Skin of body (tissue), 2 donors: ENCODE measurements around the gene CPSF4L. TPM values are rescaled to one million over a fixed set of nuclear protein-coding genes. Genes with fewer than 3 reads are reported as not detected.
"Not testable (repeated sequence)": the region's sequence is repeated elsewhere in the genome, so short reads cannot be mapped to it uniquely, and the experiment has no call there.

Experiments used
- DNase-seq: peaks from one replicate; lab custom pipeline; 2025; lab: John Stamatoyannopoulos, UW
- total RNA-seq: library from RNA; depleted of rRNA; stranded (reverse); fragments of >200 nt; gene quantifications from one replicate; pipeline ENCODE4 v1.2.3, GENCODE V29; 2014

CPSF4L gene
- total RNA-seq, 1 donor from 2014 or later, result not detected

- DNase-seq, result no peak
Observed at GRCh38 chr17:73268582-73269328, 7.1 kb upstream of the CPSF4L start.

DNA sequence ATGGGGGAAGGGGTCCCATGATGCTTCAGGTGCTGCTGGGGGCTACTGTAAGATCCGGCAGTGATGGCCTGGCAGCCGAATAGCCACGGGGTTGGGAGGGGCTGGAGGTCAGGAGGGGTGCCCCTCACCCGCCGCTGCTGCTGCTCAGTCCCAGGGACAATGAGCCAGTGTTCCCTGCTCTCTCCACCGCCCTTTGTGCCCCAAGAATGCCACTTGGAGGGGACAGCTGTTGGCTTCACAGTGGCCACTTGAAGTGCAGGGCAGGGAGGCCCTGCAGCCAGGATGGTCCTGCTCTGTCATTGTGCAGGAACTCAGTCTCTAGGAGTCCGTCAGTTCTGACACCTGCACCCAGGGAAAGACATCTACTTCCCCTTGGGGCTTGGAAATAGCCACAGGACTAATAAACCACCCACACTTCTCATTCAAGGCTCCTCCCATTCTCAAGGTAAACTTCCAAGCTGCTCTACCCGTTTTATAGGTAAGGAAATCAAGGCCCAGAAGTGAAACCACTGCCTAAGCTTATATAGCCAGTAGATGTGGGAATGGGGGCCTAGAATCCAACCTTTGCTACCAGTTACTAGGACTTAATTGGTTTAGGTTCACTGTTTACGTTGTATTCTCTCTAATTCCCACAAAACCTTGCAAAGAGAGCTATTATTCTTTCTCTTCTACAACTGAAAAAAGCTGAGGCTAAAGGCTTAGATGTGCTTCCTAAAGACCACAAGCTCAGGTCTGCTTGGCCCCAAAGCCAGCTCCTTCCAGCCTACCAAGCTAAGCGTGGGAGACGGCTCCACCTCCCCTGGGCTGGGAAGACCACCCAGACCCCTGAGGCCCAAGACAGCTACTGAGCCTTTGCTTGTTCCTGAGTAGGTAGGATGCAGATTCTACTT, 6.2 kb upstream of the CPSF4L start:
- no peak for DNase-seq

GRCh38 chr17:73266796-73267195, 5.1 kb upstream of the CPSF4L start:
- no peak for DNase-seq

DNA sequence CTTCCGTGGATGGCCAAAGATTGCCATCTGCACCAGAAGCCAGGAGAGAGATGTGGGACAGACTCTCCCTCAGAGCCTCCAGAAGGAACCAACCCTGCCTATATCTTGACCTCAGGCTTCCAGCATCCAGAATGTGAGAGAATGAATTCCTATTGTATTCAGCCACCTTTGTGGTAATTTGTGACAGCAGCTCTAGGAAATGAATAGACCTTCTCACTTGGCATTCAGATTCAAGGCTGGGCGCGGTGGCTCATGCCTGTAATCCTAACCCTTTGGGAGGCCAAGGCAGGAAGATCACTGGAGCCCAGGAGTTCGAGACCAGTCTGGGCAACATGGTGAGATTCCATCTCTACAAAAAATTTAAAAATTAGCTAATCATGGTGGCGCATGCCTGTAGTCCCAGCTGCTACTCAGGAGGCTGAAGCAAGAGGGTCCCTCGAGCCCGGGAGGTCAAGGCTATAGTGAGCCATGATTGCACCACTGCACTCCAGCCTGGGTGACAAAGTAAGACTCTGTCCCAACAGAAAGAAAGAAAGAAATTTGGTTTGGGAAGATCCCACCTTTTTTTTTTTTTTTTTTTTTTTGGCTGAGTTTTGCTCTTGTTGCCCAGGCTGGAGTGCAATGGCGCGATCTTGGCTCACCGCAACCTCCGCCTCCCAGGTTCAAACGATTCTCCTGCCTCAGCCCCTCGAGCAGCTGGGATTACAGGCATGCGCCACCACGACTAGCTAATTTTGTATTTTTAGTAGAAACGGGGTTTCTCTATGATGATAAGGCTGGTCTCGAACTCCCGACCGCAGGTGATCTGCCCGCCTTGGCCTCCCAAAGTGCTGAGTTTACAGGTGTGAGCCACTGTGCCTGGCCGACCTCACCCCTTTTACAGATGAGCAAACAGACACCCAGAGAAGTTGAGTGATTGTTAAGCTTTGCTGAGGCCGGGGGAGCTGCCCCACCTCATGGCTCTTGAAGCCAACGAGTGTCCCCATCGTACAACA, 4.3 kb upstream of the CPSF4L start:
- DNase-seq, result no peak

DNA sequence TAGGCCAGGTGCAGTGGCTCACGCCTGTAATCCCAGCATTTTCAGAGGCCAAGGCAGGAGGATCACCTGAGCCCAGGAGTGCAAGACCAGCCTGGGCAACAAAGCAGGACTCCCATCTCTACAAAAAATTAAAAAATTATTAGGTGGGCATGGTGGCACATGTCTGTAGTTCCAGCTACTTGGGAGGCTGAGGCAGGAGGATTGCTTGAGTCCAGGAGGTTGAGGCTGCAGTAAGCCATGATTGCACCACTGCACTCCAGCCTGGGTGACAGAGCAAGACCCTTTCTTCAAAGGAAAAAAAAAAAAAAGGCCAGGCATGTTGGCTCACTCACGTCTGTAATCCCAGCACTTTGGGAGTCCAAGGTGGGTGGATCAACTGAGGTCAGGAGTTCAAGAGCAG, 2.8 kb upstream of the CPSF4L start:
- not testable (repeated sequence) for DNase-seq

DNA sequence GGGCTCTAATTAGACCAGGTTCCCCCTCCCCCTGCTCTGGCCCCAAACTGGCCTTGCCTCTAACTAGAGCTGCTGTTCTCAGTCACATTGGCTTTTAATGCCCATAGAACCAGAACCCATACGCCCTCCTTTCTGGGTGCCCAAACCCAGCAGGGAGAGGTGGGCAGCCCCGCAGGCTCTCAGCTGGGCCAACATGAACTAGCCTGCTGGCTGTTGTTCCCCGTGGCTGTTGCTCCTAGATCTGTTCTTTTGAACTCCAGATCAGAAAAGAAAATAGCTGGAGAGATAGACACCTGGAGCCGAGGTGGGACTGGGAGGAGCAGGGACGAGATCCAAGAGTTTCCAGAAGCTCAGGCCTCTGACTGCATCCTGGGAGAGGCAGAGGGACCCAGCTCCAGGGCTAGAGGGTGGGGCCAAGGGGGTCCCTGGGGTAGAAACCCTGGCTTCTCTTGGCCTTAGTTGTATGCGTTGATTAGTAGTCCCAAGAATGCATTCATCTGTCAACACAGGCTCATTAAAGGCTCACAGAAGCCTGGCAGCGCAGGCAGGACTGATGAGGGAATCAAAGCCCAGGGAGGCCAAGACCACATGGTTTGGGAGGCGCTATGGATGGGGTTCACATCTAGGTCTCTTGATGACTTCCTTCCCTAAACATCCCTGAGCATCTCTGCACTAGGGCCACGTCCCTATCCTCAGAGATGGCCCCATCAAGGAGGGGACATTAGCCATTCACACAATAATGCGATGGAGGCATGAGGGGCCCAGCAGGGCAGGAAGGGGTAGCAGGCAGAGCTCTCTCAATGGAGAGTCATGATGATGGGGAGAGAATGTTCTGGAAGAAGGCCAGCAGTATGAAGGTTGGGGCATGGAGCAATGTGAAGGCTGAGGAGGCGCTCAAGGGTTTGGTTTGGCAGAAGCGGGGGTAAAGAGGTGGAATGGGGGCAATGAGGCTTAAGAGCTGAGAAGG, 1.3 kb upstream of the CPSF4L start:
- DNase-seq, result no peak

DNA sequence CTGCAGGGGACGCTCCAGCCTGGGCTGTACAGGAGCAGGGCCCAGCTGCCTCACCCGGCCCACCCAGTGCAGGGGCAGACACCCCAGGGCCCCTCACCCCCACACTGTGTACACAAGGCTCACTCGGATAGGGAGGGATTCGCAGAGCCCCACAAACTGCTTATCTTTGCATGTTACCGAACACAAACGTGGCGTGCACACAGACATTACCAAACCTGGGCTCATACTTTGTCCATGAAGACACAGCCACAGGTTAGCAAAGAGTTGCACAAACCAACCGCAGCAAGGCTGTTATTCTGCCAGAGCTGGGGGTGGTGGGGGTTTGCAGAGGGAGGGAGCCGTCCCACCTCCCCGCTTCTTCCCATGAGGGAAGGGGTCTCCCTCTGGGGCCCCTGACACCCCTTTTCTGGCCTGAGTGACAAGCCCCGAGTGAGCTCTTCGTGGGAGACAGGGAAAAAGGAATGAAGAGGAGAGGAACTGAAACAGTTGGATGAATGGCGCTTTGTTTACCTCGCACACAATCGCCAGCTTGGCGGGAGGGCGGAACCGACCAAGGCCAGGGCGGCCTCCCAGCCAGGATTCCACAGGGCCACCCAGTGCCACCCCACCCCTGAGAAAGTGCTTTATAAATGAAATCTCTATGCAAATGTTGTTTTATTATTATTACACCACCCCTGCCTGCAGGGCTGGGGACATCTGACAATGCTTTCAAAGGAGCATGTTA, 434 bp upstream of the CPSF4L start:
- DNase-seq, result no peak

- DNase-seq, result no peak
Observed at GRCh38 chr17:73257516-73257915, 4.2 kb downstream of the CPSF4L start.

DNA sequence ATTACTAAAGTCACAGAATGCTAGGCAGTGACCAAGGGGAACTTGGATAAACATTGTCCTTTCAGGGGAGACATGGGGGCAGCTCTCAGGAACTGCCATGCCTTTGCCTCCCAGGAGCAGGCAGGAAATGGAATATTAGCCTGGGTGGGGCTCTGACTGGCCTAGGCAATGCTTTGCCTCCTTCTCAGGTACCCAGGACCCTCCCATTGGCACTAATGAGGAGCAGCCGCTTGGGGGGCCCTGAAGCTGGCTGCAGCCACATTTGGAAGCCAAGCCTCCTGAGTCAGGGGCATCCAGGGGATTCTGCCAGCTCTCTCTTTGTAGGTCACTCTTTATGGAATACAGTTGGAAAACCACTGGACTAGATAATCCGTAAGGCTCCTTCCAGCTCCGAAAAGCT, 5.5 kb downstream of the CPSF4L start:
- DNase-seq, result no peak

DNA sequence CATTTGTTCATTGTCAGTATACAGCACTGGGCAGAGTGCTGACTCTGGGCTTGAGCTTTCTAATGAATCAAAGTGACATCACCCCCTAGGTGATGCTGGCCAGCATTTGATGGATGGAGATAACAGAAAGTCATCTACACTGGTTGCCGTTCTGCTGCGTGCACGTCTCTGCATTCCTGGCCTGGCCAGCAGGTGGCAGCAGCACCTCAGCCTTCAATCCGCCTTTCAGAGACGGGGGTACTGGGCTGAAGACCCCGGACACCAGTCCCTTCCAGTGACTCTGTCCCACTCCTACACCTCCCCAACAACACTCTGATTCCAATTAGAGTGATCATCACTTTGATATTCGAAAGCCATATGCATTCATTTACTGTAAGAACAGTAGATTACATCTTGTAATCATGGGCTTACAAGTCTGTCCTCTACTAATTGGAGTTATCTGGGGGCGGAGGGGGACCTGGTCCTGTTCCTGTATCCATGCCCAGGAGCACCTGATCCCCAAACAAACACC, 6.0 kb downstream of the CPSF4L start:
- peak; percentile 22 for DNase-seq

- DNase-seq, result no peak
Observed at GRCh38 chr17:73251871-73252270, 9.8 kb downstream of the CPSF4L start.

- DNase-seq, result no peak
Observed at GRCh38 chr17:73250851-73251640, 10.6 kb downstream of the CPSF4L start.

DNA sequence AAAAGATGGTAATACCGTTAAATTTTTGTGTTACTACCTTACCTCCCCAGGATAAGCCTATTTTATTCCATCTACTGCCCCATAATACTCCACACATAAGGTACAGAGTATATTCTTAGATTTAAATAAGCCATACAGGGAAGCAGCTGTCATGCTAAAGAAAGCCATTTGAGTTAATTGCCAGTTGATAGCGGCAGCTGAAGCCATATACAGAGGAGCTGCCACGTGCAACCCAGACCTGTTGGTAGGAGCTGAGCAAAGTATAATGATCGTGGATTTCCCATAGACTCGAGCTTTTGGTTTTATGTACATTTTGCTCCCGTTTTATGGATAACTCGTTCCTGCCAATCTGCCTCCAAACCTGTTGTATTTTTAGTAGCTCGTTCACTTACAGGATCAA, 12.0 kb downstream of the CPSF4L start:
- DNase-seq, result no peak

DNA sequence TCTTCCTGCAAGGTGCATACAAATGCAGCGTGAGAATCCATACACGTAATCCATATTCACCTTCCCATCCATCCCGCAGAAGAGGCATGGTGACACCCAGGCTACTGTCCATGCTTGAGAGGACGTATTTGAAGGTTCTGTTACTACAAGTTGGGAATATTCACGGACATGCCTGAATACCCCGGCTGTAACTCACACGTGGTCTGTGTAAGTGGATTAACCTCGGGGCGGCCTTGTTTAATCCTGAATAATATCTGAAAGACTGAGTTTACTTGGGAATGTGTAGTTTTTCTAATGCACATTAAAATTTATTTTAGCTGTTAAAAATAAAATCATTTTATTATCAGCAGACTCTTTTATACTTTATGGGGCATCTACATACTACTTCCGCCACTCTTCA, 13.1 kb downstream of the CPSF4L start:
- no peak for DNase-seq

- DNase-seq, result no peak
Observed at GRCh38 chr17:73247726-73248125, 14.0 kb downstream of the CPSF4L start.

GRCh38 chr17:73240561-73240960, 21.1 kb downstream of the CPSF4L start:
- no peak for DNase-seq

- no peak for DNase-seq
Observed at GRCh38 chr17:73237714-73238113, 24.0 kb downstream of the CPSF4L start.

DNA sequence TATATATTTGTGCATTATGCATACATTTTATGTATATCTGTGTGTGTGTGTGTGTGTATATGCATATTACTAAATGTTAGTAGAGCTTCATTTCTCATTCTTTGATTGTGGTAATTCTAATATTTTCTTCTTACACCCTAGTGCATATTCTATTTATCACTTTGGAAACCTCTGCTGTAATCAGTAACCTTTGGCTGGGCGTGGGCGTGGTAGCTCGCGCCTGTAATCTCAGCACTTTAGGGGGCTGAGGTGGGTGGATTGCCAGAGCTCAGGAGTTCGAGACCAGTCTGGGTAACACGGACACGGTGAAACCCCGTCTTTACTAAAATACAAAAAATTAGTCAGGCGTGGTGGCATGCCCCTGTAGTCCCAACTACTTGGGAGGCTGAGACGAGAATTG, 26.9 kb downstream of the CPSF4L start:
- DNase-seq, result no peak
